NCI-H146 treated with DMSO at 0.1 percent for 48 hours (cell line): ENCODE measurements around the gene AP3B2.
"Not testable (repeated sequence)": the region's sequence is repeated elsewhere in the genome, so short reads cannot be mapped to it uniquely, and the experiment has no call there.

Experiments used
- DNase-seq: peaks from one replicate; lab custom pipeline; 2025; ENCODE audit not compliant: unreplicated experiment; lab: John Stamatoyannopoulos, UW

AP3B2 gene

GRCh38 chr15:82650046-82650670 lies 59.5 kb downstream of the AP3B2 start:
- DNase-seq: no peak

- DNase-seq: no peak
These were observed 60.3 kb downstream of the AP3B2 start for GRCh38 chr15:82649226-82649999.

DNA sequence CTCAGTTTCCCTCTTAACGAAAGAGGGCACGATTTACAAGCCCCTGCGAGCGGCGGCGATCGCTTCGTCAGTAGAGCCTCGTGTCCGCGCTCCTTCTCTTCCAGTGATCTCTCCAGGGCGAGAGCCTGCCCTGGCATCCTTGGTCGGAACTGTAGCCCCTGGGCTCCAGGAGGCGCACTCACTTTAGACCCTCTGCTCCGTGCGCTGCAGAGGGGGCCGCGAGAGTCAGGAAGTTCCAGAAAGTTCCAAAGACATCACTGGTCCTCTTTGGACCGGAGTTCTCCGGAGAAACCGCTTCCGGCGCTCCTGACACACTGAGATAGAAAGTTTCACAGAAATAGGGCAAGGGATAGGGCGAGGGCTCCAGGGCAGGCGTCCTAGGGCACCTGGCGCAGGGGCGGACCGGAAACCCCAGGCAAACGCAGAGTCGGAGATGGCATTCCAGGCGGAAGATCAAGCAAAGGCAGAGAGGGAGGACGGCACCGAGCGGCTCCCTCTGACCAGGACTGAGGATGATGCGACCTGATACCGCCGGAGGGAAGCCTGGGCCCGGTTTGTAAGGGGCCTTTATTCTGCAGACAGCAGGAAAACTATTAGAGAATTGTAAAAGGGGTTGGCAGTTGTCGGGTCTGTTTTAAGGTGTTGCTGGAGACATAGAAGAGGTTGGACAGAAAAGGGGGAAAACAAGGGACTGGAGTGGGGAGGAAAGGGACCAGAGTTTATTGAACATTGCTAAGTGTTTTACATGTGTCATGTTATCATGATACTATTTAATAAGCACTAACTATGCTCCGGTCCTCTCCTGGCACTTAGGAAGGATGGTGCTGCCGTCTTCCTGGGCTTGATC lies 61.2 kb downstream of the AP3B2 start:
- no peak for DNase-seq

DNA sequence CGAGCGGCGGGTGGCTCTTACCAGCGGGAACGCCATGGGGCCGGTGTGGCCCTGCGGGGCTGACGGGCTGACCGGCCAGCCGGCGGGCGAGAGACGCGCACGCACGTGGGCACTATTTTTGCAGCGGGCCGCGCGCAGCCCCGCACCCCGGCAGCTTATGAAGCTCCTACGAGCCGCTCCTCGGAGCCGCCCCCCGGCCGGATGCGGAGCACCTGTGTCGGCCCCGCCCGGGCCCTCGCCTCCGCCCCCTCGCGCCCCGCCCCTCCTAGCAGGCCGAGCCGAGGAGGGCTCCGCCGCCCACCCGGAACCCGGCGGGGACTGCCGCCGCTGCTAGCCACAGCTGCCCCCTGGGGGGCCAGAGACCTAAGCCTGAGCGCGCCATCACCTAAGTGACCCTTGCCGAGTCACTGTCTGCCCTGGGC lies 61.8 kb downstream of the AP3B2 start:
- no peak for DNase-seq

- DNase-seq: no peak
These were observed 62.4 kb downstream of the AP3B2 start, which contains the start of gene CPEB1 for GRCh38 chr15:82647045-82647834. CPEB1 (minus strand) TSS chr15:82647363; CDS start chr15:82628459, 18,904 bp downstream.

- DNase-seq: peak; percentile 62
These were observed 63.2 kb downstream of the AP3B2 start for GRCh38 chr15:82646250-82647044.

- DNase-seq: not testable (repeated sequence)
These were observed 64.5 kb downstream of the AP3B2 start for GRCh38 chr15:82644967-82645852.

- DNase-seq: no peak
These were observed 65.7 kb downstream of the AP3B2 start for GRCh38 chr15:82643992-82644391.

DNA sequence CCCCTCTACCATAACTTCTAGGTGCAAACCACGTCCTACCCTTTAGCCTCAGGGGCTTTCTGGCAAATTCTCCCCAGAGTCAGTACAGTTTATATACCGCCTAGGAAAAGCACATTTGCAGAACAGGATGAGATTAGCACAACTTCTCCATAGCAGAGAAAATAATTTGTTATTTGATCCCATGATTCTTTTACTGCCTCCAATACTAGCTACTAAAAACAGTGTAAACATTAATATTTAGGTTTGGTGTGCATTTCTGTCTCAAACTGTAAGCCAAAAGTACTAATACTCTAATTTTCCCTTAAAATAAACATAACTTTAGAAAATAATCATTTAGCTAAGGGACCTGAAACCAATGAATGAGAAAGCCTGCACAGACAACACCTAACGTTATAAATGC lies 67.0 kb downstream of the AP3B2 start:
- DNase-seq: no peak

DNA sequence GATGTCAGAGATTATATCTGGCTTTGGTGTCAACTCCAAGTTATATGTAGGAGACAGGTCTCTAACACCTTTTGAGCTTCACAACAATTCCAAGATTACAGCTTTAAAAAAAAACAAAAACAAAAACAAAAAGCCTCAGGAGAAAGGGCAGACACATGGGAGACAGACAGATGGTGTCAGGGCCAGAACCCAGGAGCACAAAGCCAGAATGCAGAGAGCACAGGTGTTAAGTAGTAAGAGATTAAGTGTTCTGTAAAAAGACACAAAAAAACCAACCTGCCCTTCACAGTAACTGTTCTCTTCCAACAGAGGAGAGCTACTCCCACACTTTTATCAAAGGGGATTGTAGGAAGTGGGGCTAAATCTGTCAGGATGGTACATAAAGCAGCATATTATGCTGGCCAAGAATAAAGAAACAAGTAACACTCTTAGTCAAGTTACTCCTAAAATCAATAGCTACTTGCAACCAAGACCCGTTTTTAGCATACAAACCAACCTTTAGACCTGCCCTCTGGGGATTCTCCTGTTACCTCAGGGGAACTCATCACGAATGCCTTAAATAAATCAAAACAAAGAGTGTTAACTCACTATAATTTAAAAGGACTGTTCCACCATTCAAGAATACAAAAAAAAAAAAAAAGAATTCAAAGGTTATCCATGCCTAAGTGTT lies 68.4 kb downstream of the AP3B2 start:
- DNase-seq: no peak

DNA sequence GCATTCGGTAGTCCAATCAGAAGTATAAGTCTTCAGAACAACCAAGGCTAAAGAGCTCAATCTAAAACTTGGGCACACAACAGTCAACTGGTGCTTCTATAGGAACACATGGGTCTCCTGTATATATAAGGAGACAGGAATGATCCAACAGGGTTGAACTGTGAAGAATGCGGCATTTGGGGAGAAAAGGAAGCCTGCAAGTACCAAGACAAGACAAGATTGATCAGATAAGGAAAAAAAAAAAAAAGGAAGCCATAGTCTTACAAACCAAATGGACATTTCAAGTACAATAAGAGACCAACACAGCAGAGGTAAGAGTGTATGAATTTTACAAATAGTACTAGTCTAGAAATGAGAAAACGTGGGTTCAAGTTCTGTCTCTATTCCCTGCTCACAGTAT lies 69.0 kb downstream of the AP3B2 start:
- no peak for DNase-seq

- DNase-seq: no peak
These were observed 73.9 kb downstream of the AP3B2 start for GRCh38 chr15:82635798-82636197.

- no peak for DNase-seq
These were observed 79.6 kb downstream of the AP3B2 start for GRCh38 chr15:82630033-82630432.

DNA sequence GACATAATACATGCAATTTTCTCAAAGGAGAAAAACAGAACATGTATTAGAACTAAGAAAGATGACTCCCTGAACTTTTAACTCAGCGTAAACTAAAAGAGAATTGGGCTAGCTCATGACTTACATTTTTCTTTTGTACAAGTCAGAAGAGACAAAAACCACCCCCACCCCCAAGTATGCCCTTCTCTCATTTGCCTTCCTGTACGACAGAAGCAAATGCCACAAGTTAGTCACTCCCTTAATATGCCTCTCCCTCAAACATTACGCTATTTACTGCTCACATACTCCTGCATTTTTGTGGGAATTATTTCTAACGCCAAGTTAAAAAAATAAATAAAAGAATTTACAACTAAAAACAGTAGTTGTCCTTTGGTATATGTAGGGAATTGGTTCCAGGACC lies 84.5 kb downstream of the AP3B2 start:
- no peak for DNase-seq

DNA sequence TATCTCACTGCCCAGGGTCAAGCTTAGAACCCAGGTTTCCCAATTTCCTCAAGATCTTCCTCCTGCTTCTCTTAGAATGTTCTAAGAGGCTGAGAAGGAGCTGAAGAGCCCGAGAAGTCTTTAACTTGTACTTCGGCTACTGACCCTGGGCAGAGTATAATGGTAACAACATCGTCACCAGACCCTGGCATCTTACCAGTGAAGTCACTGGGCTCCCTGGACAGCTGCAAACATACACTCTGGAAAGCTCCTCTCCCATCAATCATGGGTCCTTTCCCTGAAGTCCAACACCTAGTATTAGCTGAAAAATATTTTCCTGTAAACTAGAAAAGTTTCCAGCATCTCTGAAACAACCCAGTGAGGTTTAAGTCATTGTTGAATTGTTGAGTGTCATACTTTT lies 85.2 kb downstream of the AP3B2 start:
- no peak for DNase-seq

DNA sequence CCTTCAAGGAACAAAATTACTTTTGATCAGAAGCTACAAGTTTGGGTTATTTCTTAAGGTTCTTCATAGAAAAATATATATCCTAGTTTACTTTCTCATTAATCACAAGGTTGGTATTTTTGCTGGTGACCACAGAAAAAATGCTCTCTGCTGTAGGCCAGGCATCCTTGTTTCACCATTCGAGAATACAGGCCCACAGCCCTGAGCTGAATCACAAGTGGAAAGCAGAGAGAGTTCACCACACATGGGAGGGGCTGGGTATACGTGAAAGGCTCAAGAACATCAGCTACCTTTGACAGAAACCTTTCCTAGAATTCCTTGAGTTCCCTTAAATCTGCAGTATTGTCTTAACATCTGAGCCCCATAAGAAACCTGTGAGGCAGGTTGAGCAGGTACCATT lies 85.7 kb downstream of the AP3B2 start:
- no peak for DNase-seq

- no peak for DNase-seq
These were observed 87.7 kb downstream of the AP3B2 start for GRCh38 chr15:82621970-82622369.

GRCh38 chr15:82613747-82614146 lies 95.9 kb downstream of the AP3B2 start:
- DNase-seq: no peak

DNA sequence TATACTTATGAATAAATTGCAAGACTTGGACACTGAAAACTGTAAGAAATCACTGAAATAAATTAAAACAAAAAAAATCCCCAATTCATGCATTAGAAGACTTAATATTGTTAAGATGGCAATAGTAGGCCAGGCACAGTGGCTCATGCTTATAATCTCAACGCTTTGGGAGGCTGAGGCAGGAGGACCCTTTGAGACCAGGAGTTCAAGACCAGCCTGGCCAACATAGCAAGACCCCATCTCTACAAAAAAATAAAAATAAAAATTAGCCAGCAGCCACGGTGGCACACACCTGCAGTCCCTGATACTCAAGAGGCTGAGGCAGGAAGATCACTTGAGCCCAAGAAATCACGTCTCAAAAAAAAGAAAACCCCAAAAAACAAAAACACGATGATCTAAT lies 98.3 kb downstream of the AP3B2 start:
- no peak for DNase-seq
